KBM-7 (cell line): ENCODE results near the gene CORT.
A peak's percentile ranks its signal among the peaks of the same experiment; 100 is the strongest.
"Not testable (repeated sequence)": the region's sequence is repeated elsewhere in the genome, so short reads cannot be mapped to it uniquely, and the experiment has no call there.

Source experiments
- DNase-seq: peaks from one replicate; pipeline ENCODE4 v3.0.0-alpha.2; 2015
- in situ Hi-C: fragments of 300-500 bp; cut with MboI; formaldehyde crosslinking; loops from 2 replicates; pipeline ENCODE4 v1.14.3; 2020; ENCODE audit warnings: low sequenced_read_pairs, low pct_unique_long_range_greater_than_20kb, mixed read lengths

CORT gene

GRCh38 chr1:10449751-10450150 lies at the start of gene CORT:
Gene CORT (plus strand): TSS chr1:10450031. CDS start chr1:10450224, 193 bp downstream.
- in situ Hi-C loops, result no loop called here
- peak; percentile 20 for DNase-seq

DNA sequence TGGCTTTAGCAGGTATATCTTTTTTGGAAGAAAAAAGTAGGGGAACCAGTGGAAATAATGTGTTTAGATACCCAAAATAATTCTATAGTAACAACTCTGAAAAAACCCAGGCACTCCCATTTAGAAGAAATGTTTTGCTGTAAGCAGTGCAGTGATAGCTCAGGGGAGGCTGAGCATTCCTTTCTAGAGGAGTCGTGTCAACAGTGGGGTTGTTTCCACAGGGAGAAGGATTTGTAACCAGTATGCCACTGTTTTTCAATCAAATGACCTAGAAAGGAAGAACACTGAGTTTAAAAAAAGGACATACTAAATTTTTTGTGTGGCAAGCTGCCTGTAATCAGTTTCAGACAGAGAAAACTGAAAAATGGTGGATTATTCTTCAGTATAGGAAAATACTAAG lies 48.5 kb upstream of the CORT start:
- in situ Hi-C loops, result no loop called here
- no peak for DNase-seq

DNA sequence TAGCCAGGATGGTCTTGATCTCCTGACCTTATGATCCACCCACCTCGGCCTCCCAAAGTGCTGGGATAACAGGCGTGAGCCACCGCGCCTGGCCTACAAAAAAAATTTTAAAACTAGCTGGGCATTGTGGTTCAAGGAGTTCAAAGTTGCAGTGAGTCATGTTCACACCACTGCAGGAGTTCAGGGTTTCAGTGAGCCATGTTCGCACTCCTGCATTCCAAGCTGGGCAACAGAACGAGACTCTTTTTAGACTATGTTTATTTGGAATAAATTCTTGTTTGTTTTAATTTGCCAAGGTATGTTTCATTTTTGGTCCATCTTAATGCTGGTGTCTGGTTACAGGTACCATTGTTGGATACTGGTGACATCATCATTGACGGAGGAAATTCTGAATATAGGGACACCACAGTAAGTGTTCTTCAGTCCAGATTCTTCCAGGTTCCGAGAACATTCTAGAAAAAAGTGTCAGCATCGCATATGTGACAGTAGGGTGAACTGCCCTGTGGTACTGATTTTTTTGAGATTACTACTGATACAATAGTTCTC lies 47.0 kb upstream of the CORT start:
- no peak for DNase-seq
- in situ Hi-C loops, result no loop called here

GRCh38 chr1:10407201-10407600 lies 42.6 kb upstream of the CORT start:
- no peak for DNase-seq
- in situ Hi-C loops, result no loop called here

GRCh38 chr1:10415211-10415930 lies 34.5 kb upstream of the CORT start:
- peak; percentile 89 for DNase-seq
- in situ Hi-C loops, result no loop called here

DNA sequence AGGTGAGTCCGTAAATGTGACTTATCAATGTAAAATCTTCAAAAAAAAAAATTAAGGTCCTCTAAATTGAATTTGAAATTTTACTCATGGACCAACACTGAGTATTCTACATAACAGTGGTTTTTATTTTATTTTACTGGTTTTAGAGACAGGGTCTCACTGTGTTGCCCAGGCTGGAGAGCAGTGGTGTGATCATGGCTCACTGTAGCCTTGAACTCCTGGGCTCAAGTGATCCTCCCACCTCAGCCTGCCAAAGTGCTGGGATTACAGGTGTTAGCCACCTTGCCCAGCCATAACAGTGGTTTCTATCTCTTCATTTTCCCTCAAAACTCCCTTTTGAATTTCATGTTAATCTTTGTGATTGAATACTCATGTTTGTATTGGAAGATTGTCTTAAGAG lies 33.9 kb upstream of the CORT start:
- DNase-seq, in situ Hi-C loops: not testable (repeated sequence)

DNA sequence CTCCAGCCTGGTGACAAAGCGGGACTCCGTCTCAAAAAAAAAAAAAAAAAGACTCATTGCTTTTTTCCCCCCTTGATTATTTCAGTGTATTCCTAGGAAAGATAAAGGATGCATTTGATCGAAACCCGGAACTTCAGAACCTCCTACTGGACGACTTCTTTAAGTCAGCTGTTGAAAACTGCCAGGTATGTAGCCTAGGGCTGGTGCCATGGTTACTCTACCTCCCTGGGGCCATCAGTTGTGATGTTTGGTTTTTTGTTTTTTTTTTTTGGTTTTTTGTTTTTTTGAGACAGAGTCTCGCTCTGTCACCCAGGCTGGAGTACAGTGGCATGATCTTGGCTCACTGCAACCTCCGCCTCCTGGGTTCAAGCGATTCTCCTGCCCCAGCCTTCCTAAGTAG lies 31.1 kb upstream of the CORT start:
- DNase-seq, in situ Hi-C loops: not testable (repeated sequence)

DNA sequence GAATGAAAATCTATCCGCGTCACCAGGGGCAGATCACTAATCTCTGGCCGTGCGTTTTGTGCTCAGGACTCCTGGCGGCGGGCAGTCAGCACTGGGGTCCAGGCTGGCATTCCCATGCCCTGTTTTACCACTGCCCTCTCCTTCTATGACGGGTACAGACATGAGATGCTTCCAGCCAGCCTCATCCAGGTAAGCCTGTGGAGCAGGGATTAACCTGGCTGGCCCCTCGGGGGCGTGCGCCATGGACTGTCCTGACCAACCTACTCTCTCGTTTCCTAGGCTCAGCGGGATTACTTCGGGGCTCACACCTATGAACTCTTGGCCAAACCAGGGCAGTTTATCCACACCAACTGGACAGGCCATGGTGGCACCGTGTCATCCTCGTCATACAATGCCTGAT lies 30.5 kb upstream of the CORT start:
- no peak for DNase-seq
- in situ Hi-C loops, result no loop called here

DNA sequence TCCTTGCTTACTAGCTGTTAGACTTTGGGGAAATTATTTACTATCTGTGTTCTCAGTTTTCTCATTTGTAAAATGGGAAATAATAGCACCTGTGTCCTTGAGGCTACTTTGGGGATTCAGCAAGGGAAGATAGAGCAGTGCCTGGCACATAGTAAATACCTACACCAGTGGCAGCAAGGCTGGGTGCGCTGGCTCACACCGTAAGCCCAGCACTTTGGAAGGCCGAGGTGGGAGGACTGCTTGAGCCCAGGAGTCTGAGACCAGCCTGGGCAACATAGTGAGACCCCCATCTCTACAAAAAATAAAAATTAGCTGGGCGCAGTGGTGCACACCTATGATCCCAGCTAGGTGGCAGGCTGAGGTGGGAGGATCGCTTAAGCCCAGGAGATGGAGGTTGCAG lies 28.2 kb upstream of the CORT start:
- no peak for DNase-seq
- in situ Hi-C loops, result no loop called here

- in situ Hi-C loops, result no loop called here
- DNase-seq, result no peak
Measured at GRCh38 chr1:10424034-10424433, 25.8 kb upstream of the CORT start.

- DNase-seq, result no peak
- in situ Hi-C loops, result no loop called here
Measured at GRCh38 chr1:10424651-10425050, 25.2 kb upstream of the CORT start.

GRCh38 chr1:10425826-10426534 lies 23.9 kb upstream of the CORT start:
- in situ Hi-C loops, DNase-seq: not testable (repeated sequence)

- in situ Hi-C loops, result not testable (repeated sequence)
Measured at GRCh38 chr1:10426535-10426848, 23.3 kb upstream of the CORT start.

DNA sequence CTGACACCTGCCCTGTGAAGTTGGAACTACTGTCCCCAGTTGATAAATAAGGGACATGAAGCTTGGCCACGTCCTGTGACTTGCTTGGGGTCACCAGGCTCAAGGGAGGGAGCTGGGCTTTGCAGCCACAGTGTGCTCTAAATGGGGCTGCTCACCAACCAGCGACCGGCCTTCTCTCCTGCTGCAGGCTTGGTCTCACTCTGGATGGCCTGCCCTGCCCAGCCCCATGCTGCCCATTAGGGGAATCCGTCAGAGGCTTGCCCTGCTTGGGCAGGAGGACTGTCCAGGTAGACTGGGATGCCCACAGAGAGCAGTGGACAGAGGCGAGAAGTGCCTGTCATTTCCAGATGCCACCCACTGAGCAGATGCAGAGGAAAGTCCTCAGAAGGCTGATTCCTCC lies 20.8 kb upstream of the CORT start:
- DNase-seq, result no peak
- in situ Hi-C loops, result no loop called here

More at GRCh38 chr1:10426535-10426848, 23.3 kb upstream of the CORT start:
- not testable (repeated sequence) for DNase-seq

DNA sequence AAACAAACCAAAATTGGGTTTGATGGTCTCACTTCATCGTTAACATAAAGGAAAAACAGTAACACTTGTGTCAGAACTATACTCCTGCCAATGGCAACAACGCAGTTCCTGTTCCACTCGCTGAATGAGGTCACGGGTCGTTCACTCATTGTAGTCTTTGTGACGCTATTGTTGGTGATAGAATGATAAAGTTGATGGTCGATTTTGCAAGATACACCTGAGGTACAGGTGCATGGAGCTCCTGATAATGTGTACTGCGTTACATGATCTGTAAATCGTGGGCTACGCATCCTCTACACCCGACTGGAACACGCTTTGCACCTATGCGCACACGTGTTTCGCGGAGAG lies 20.0 kb upstream of the CORT start:
- no peak for DNase-seq
- in situ Hi-C loops, result no loop called here

DNA sequence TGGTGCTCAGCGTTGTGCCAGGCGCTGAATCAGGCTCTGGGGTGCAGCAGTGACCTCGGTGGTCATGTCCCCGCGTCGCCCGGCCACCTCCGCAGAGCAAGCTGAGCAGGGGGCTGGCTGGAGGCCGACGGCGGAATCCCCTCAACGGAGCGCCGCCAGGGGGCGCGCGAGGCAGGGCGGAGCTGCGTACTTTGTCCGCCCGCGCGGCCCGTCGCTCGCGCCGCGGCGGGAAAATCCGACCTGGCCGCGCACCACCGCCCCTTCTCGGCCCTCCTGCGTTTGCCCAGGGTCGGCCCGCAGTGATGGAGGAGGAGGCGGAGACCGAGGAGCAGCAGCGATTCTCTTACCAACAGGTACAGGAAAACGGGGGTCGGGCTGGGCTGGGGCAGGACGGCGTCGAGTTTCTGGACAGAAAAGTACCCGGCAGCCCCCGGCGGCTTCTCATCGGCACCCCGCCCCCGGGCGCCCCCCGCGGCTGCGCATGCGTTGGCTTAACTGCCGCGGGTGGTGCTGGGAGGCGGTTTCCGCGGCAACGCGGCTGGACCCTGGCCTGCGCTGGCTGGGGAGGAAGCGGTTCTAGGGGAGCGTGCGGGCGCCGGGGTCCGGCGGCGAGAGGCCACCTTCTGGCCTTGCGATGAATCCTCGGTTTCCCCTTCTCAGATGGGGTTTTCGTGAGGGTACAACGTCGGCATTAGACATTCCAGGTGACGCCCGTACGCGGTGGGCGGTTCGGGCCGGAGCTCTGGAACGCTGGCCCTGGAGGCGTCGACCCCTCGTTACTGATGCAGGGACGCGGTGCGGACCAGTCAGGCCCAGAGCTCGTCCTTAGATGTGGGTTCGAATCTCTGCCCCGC lies 19.4 kb upstream of the CORT start, which contains the start of gene CENPS:
Gene CENPS, plus strand, starts transcription at position 218 of the 854 bp plus-strand sequence. Its CDS starts 85 bp downstream, at position 303.
- DNase-seq, result peak; percentile 90
- in situ Hi-C loops, result no loop called here

DNA sequence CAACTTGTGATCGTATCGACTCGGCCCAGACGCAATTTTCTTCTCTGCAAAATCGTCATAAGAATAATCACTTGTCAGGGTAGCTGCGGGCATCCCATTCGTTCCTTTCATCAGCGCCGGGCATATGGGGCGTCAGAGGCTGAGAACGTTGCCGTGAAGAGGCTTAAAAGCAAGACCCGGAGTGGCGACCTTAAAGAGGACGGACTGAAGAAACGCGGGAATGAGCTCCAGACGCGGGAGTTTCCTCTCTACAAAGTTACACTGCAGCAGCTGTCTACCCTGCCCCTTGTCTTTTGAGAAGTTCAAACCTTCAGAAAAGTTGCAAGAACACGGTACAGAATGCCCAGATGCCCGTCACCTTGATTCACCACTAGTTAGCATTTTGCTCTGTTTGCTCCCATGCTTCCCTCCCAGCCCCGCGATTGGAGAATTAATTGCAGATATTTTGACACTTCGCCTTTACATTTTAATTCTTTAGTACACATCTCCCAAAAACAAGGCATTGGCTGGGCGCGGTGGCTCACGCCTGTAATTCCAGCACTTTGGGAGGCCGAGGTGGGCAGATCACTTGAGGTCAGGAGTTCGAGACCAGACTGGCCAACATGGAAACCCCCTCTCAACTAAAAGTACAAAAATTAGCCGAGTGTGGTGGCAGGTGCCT lies 18.6 kb upstream of the CORT start:
- DNase-seq, result no peak
- in situ Hi-C loops, result no loop called here

DNA sequence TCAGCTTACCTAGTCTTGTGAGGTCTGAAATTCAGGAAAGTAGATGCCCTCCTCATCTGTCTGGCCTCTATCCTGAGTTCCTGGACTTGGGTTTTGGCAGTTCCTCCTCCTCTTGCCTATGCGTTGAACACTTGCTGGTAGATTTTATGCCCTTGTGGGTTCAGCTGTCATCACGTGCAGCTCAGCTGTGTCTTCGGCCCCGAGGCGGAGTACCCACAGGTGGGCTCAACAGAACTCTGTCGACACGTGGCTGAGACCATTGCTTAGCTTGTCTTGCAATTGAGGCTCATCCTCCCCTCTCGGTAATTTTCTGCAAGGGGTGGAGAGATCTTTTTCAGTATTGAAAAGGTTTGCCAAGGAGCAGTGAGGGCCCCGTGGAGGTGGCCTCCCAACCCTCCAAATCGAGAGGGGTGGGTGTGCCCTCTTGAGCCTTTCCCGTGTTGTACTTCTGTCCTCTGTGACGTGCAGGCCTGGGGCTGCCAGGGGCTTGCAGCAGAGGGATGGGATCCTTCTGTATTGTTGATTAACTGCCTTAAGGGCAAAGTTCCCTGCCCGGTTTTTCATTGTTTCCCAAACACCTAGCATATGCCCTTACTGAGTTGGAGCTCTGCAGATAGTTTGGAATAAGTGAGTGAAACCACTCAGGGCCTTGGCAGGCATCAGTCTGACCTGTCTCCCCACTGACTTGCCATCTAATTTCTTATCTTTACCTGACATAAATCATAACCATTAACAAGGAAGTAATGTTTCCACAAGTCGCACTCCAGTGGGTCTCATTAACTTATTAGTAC lies 16.7 kb upstream of the CORT start:
- DNase-seq, result no peak
- in situ Hi-C loops, result no loop called here
